ENCODE data around the gene MYO18B.

MYO18B gene

GRCh38 chr22:25869771-25870170, 127.8 kb downstream of the MYO18B start:
- ATAC-seq = no peak
- TF ChIP-seq ZFP3 (CRISPR knock-in tag; IDR thresholded peaks at IDR 0.05) = no peak
- TF ChIP-seq ZNF8 (CRISPR knock-in tag; IDR thresholded peaks at IDR 0.05) = no peak
- no peak for TF ChIP-seq ZC3H10 (CRISPR knock-in tag; IDR thresholded peaks at IDR 0.05)

- ATAC-seq = no peak
- TF ChIP-seq ZNF565 (CRISPR knock-in tag; conservative IDR thresholded peaks at IDR 0.05; ENCODE audit: low read depth) (no peak), TOX (CRISPR knock-in tag; IDR thresholded peaks at IDR 0.05; ENCODE audit: borderline replicate concordance) (no peak), POU6F1 (CRISPR knock-in tag; IDR thresholded peaks at IDR 0.05; ENCODE audit: borderline replicate concordance, low read depth) (no peak), CSRNP3 (CRISPR knock-in tag; IDR thresholded peaks at IDR 0.05) (no peak), RARB (CRISPR knock-in tag; IDR thresholded peaks at IDR 0.05) (no peak), ZNF8 (CRISPR knock-in tag; IDR thresholded peaks at IDR 0.05) (no peak), SNAI2 (CRISPR knock-in tag; IDR thresholded peaks at IDR 0.05) (no peak), CREB5 (CRISPR knock-in tag; IDR thresholded peaks at IDR 0.05; ENCODE audit: low read depth) (no peak), ISL1 (CRISPR knock-in tag; IDR thresholded peaks at IDR 0.05) (no peak), ESRRG (CRISPR knock-in tag; IDR thresholded peaks at IDR 0.05) (no peak), PATZ1 (CRISPR knock-in tag; IDR thresholded peaks at IDR 0.05; ENCODE audit: borderline replicate concordance) (no peak), OSR1 (CRISPR knock-in tag; IDR thresholded peaks at IDR 0.05) (no peak), TCF4 (CRISPR knock-in tag; IDR thresholded peaks at IDR 0.05; ENCODE audit: borderline replicate concordance) (no peak), CSDC2 (CRISPR knock-in tag; IDR thresholded peaks at IDR 0.05) (no peak), TSHZ2 (CRISPR knock-in tag; IDR thresholded peaks at IDR 0.05) (no peak), ARNTL (CRISPR knock-in tag; IDR thresholded peaks at IDR 0.05; ENCODE audit: borderline replicate concordance, low read depth) (no peak)
Observed at GRCh38 chr22:25874327-25874726, 132.3 kb downstream of the MYO18B start.

- no peak for TF ChIP-seq RARB (CRISPR knock-in tag; IDR thresholded peaks at IDR 0.05)
- ATAC-seq = no peak
Observed at GRCh38 chr22:25875461-25875860, 133.5 kb downstream of the MYO18B start.

GRCh38 chr22:25876871-25877270, 134.9 kb downstream of the MYO18B start:
- ATAC-seq = no peak
- TF ChIP-seq TOX (CRISPR knock-in tag; IDR thresholded peaks at IDR 0.05; ENCODE audit: borderline replicate concordance) = no peak
- no peak for TF ChIP-seq POU6F1 (CRISPR knock-in tag; IDR thresholded peaks at IDR 0.05; ENCODE audit: borderline replicate concordance, low read depth)
- TF ChIP-seq ZC3H10 (CRISPR knock-in tag; IDR thresholded peaks at IDR 0.05) = no peak
- TF ChIP-seq RARB (CRISPR knock-in tag; IDR thresholded peaks at IDR 0.05) = no peak
- no peak for TF ChIP-seq PATZ1 (CRISPR knock-in tag; IDR thresholded peaks at IDR 0.05; ENCODE audit: borderline replicate concordance)
- no peak for TF ChIP-seq TCF4 (CRISPR knock-in tag; IDR thresholded peaks at IDR 0.05; ENCODE audit: borderline replicate concordance)
- TF ChIP-seq PPARA (CRISPR knock-in tag; IDR thresholded peaks at IDR 0.05; ENCODE audit: borderline replicate concordance) = no peak
- no peak for TF ChIP-seq ZNF565 (CRISPR knock-in tag; conservative IDR thresholded peaks at IDR 0.05; ENCODE audit: low read depth)
- TF ChIP-seq ZNF8 (CRISPR knock-in tag; IDR thresholded peaks at IDR 0.05) = no peak
- no peak for TF ChIP-seq GLIS3 (CRISPR knock-in tag; IDR thresholded peaks at IDR 0.05)
- TF ChIP-seq BACH2 (CRISPR knock-in tag; IDR thresholded peaks at IDR 0.05; ENCODE audit: borderline replicate concordance) = no peak
